HepG2 (cell line): ENCODE results near the gene FMNL1. TPM values are rescaled to one million over a fixed set of nuclear protein-coding genes. Genes with fewer than 3 reads are reported as not detected.

Source experiments
- ATF2 ChIP-seq: sonication (generic); formaldehyde crosslinking; IDR thresholded peaks from 2 replicates; pipeline ENCODE4 v1.4.0; 2020; ENCODE audit warnings: missing genetic modification reagents
- FOXJ3 ChIP-seq: sonication (generic); formaldehyde crosslinking; IDR thresholded peaks from 2 replicates; pipeline ENCODE4 v1.4.0; 2020; ENCODE audit warnings: missing genetic modification reagents, mild to moderate bottlenecking, borderline replicate concordance
- GMEB1 ChIP-seq: sonication (generic); formaldehyde crosslinking; IDR thresholded peaks from 2 replicates; pipeline ENCODE4 v1.5.1; 2020; ENCODE audit warnings: missing genetic modification reagents, mild to moderate bottlenecking, borderline replicate concordance
- HNRNPLL ChIP-seq: fragments of 200-400 bp; formaldehyde crosslinking; IDR thresholded peaks from 2 replicates; pipeline ENCODE4 v1.6.1; 2017; ENCODE audit warnings: mild to moderate bottlenecking, low read depth, low read length; ENCODE audit not compliant: poor library complexity, severe bottlenecking
- JUNB ChIP-seq: sonication (generic); formaldehyde crosslinking; IDR thresholded peaks from 2 replicates; pipeline ENCODE4 v1.8.0; 2022; ENCODE audit warnings: missing genetic modification reagents, mild to moderate bottlenecking, borderline replicate concordance
- KMT2A ChIP-seq: sonication (generic); formaldehyde crosslinking; IDR thresholded peaks from 2 replicates; pipeline ENCODE4 v1.4.0; 2020; ENCODE audit warnings: missing genetic modification reagents
- MTF1 ChIP-seq: sonication (generic); formaldehyde crosslinking; IDR thresholded peaks from 2 replicates; pipeline ENCODE4 v1.5.0; 2020; ENCODE audit warnings: missing genetic modification reagents
- NFAT5 ChIP-seq: sonication (generic); formaldehyde crosslinking; IDR thresholded peaks from 2 replicates; pipeline ENCODE4 v1.4.0; 2020; ENCODE audit warnings: missing genetic modification reagents
- NFIB ChIP-seq: sonication (generic); formaldehyde crosslinking; IDR thresholded peaks from 2 replicates; pipeline ENCODE4 v1.9.0; 2021; ENCODE audit warnings: missing genetic modification reagents, mild to moderate bottlenecking, borderline replicate concordance
- NFRKB ChIP-seq: fragments of 450-650 bp; IDR thresholded peaks from 2 replicates; pipeline ENCODE4 v1.6.1; 2017
- NR2F1 ChIP-seq, 2 experiments: fragments of 450-650 bp in 1 of 2; formaldehyde crosslinking in 1 of 2; IDR thresholded peaks; 2 replicates each; pipeline versions ENCODE4 v1.5.0 to v1.6.1; 2016 to 2020; ENCODE audit warnings: mild to moderate bottlenecking in 1 of 2, missing compliant biosample characterization in 1 of 2, missing genetic modification reagents in 1 of 2, moderate library complexity in 1 of 2
- SATB2 ChIP-seq: sonication (generic); formaldehyde crosslinking; IDR thresholded peaks from 2 replicates; pipeline ENCODE4 v1.5.0; 2020; ENCODE audit warnings: missing genetic modification reagents
- SMAD3 ChIP-seq: sonication (generic); formaldehyde crosslinking; IDR thresholded peaks from 2 replicates; pipeline ENCODE4 v1.4.0; 2020; ENCODE audit warnings: missing genetic modification reagents
- TRIM24 ChIP-seq: sonication (generic); formaldehyde crosslinking; IDR thresholded peaks from 2 replicates; pipeline ENCODE4 v1.8.0; 2022; ENCODE audit warnings: mild to moderate bottlenecking, missing genetic modification reagents
- XBP1 ChIP-seq: sonication (generic); formaldehyde crosslinking; IDR thresholded peaks from 2 replicates; pipeline ENCODE4 v1.5.0; 2020; ENCODE audit warnings: missing genetic modification reagents
- XRCC5 ChIP-seq: fragments of 200-400 bp; formaldehyde crosslinking; optimal IDR thresholded peaks from 2 replicates; pipeline ENCODE3; 2017; ENCODE audit warnings: mild to moderate bottlenecking, low read length
- ZBTB7B ChIP-seq: sonication (generic); formaldehyde crosslinking; IDR thresholded peaks from 2 replicates; pipeline ENCODE4 v1.4.0; 2020; ENCODE audit warnings: missing genetic modification reagents
- ZNF296 ChIP-seq: sonication (generic); formaldehyde crosslinking; conservative IDR thresholded peaks from 2 replicates; pipeline ENCODE4 v1.5.0; 2020; ENCODE audit warnings: mild to moderate bottlenecking, missing genetic modification reagents
- ZSCAN20 ChIP-seq: sonication (generic); formaldehyde crosslinking; IDR thresholded peaks from 2 replicates; pipeline ENCODE4 v1.4.0; 2020; ENCODE audit warnings: missing genetic modification reagents, mild to moderate bottlenecking, borderline replicate concordance
- ZSCAN22 ChIP-seq: sonication (generic); formaldehyde crosslinking; IDR thresholded peaks from 2 replicates; pipeline ENCODE4 v1.4.0; 2020; ENCODE audit warnings: mild to moderate bottlenecking, missing genetic modification reagents
- polyA plus RNA-seq, 8 experiments: library from polyadenylated mRNA; depleted of rRNA in 3 of 8; stranded (reverse) in 7 of 8; unstranded in 1 of 8; fragments of >200 nt; fragmentation: Illumina TruSeq in 4 of 8; extraction: Trizol in 4 of 8; gene quantifications; 2 replicates each; pipeline versions ENCODE4 v1.2.1 to v1.2.3, GENCODE V29; 2011 to 2016; ENCODE audit warnings: low read depth in 4 of 8, missing spikeins in 1 of 8, mixed read lengths in 1 of 8; ENCODE audit not compliant: insufficient read depth in 1 of 8
- total RNA-seq, 5 experiments: library from RNA; depleted of rRNA; stranded (reverse); fragments of >200 nt; fragmentation: Illumina TruSeq; extraction: Trizol; gene quantifications; 2 replicates each; pipeline ENCODE4 v1.2.3, GENCODE V29; 2016; ENCODE audit warnings: low read depth in 1 of 5

The FMNL1 gene
- total and polyA plus RNA-seq, 2 of the 13 experiments (the other 11 are each of a cell fraction or from before 2014, with no cell fraction given) = 0.53 to 0.70 TPM

- TF ChIP-seq MTF1 (CRISPR knock-in tag) (no peak), KMT2A (CRISPR knock-in tag) (no peak), NR2F1 (CRISPR knock-in tag; IDR thresholded peaks at IDR 0.05) (no peak), ATF2 (CRISPR knock-in tag) (no peak), NFRKB (no peak), FOXJ3 (no peak), NFIB (no peak), JUNB (no peak), ZSCAN20 (CRISPR knock-in tag) (no peak), SATB2 (CRISPR knock-in tag) (no peak; the same call in 1 of the 2 replicates), XBP1 (CRISPR knock-in tag) (no peak), ZBTB7B (CRISPR knock-in tag) (no peak), GMEB1 (CRISPR knock-in tag) (no peak), HNRNPLL (no peak), TRIM24 (CRISPR knock-in tag) (no peak), XRCC5 (peak; percentile 81), ZSCAN22 (no peak), NFAT5 (CRISPR knock-in tag) (no peak), ZNF296 (CRISPR knock-in tag) (no peak), SMAD3 (CRISPR knock-in tag) (peak; percentile 68; the same call in 1 of the 2 replicates)
Observed at GRCh38 chr17:45277216-45277849, 55.6 kb downstream of the FMNL1 start (continued).
